ENCODE data around the gene SIPA1L3.

- TF ChIP-seq EZH2 (IDR thresholded peaks at IDR 0.05; ENCODE audit: borderline replicate concordance, low read depth, low read length, poor library complexity, severe bottlenecking): no peak
- no peak for TF ChIP-seq CTCF (conservative IDR thresholded peaks at IDR 0.05; ENCODE audit: low read depth, low read length)
Observed at GRCh38 chr19:38193445-38193844, 286.4 kb downstream of the SIPA1L3 start.

Measured in A673 (cell line).